ENCODE results near the gene TUBB.
"Not testable (repeated sequence)": the region's sequence is repeated elsewhere in the genome, so short reads cannot be mapped to it uniquely, and the experiment has no call there.

The TUBB gene

GRCh38 chr6:30763618-30764489 lies 43.7 kb downstream of the TUBB start:
- no peak for DNase-seq

- DNase-seq, result not testable (repeated sequence)
These were observed 44.4 kb downstream of the TUBB start for GRCh38 chr6:30764490-30765043.

- DNase-seq, result not testable (repeated sequence)
These were observed 45.3 kb downstream of the TUBB start for GRCh38 chr6:30765495-30765894.

GRCh38 chr6:30766461-30767157 lies 46.5 kb downstream of the TUBB start:
- DNase-seq, result no peak

- DNase-seq, result no peak
These were observed 47.2 kb downstream of the TUBB start for GRCh38 chr6:30767158-30767943.

- no peak for DNase-seq
These were observed 47.8 kb downstream of the TUBB start for GRCh38 chr6:30767944-30768301.

GRCh38 chr6:30768634-30769087 lies 48.5 kb downstream of the TUBB start:
- DNase-seq, result no peak

- no peak for DNase-seq
These were observed 49.1 kb downstream of the TUBB start for GRCh38 chr6:30769088-30769852.

- no peak for DNase-seq
These were observed 49.8 kb downstream of the TUBB start for GRCh38 chr6:30769853-30770524.

- no peak for DNase-seq
These were observed 50.4 kb downstream of the TUBB start for GRCh38 chr6:30770592-30770991.

GRCh38 chr6:30774701-30775100 lies 54.5 kb downstream of the TUBB start:
- no peak for DNase-seq

All from SIG-M5 (cell line).